H9 (cell line): ENCODE measurements around the gene KPNA1. TPM values are rescaled to one million over a fixed set of nuclear protein-coding genes. Genes with fewer than 3 reads are reported as not detected.
A peak's percentile ranks its signal among the peaks of the same experiment; 100 is the strongest.

Source experiments
- DNase-seq: peaks from one replicate; pipeline ENCODE4 v3.0.0-alpha.2; 2017
- H2AFZ ChIP-seq: one replicate; pipeline ENCODE4 v1.6.1; 2013; ENCODE audit warnings: mild to moderate bottlenecking, low read length, control low read depth, moderate library complexity
- H2AK5ac ChIP-seq: 2 replicates; pipeline ENCODE4 v1.6.1; 2013; ENCODE audit warnings: low read length, control low read depth, mixed read lengths; ENCODE audit not compliant: insufficient read length
- H2BK120ac ChIP-seq: one replicate; pipeline ENCODE4 v1.6.1; 2013; ENCODE audit warnings: low read depth, mild to moderate bottlenecking, low read length, control low read depth, inconsistent platforms; ENCODE audit not compliant: poor library complexity, severe bottlenecking
- H2BK12ac ChIP-seq: 2 replicates; pipeline ENCODE4 v1.6.1; 2013; ENCODE audit warnings: low read length, control low read depth, mixed read lengths, low read depth; ENCODE audit not compliant: insufficient read length
- H2BK15ac ChIP-seq: 2 replicates; pipeline ENCODE4 v1.6.1; 2013; ENCODE audit warnings: low read depth, low read length, control low read depth
- H2BK20ac ChIP-seq: one replicate; pipeline ENCODE4 v1.6.1; 2013; ENCODE audit warnings: low read depth, mild to moderate bottlenecking, low read length, control low read depth, inconsistent platforms; ENCODE audit not compliant: poor library complexity, severe bottlenecking
- H2BK5ac ChIP-seq: 2 replicates; pipeline ENCODE4 v1.6.1; 2013; ENCODE audit warnings: low read length, control low read depth, mixed read lengths; ENCODE audit not compliant: insufficient read length
- H3K14ac ChIP-seq: 2 replicates; pipeline ENCODE4 v1.6.1; 2013; ENCODE audit warnings: low read length, control low read depth; ENCODE audit not compliant: insufficient read depth
- H3K18ac ChIP-seq: 2 replicates; pipeline ENCODE4 v1.6.1; 2013; ENCODE audit warnings: low read depth, mild to moderate bottlenecking, mixed read lengths, low read length, control low read depth; ENCODE audit not compliant: insufficient read length
- H3K23ac ChIP-seq: 2 replicates; pipeline ENCODE4 v1.6.1; 2013; ENCODE audit warnings: low read length, control low read depth, mixed read lengths, low read depth; ENCODE audit not compliant: insufficient read length
- H3K23me2 ChIP-seq: 2 replicates; pipeline ENCODE4 v1.6.1; 2013; ENCODE audit warnings: low read depth, mild to moderate bottlenecking, mixed read lengths, low read length, control low read depth; ENCODE audit not compliant: insufficient read length, poor library complexity, severe bottlenecking
- H3K27ac ChIP-seq: 2 replicates; pipeline ENCODE4 v1.5.1; 2013; ENCODE audit warnings: low read length, control low read depth, mixed read lengths, low read depth; ENCODE audit not compliant: insufficient read length
- H3K27me3 ChIP-seq: 2 replicates; pipeline ENCODE4 v1.6.1; 2013; ENCODE audit warnings: low read length, control low read depth, inconsistent platforms; ENCODE audit not compliant: insufficient read depth
- H3K4ac ChIP-seq: 2 replicates; pipeline ENCODE4 v1.6.1; 2013; ENCODE audit warnings: low read depth, mild to moderate bottlenecking, control low read depth, inconsistent platforms, low read length, moderate library complexity
- H3K4me1 ChIP-seq: 2 replicates; pipeline ENCODE4 v1.6.1; 2013; ENCODE audit warnings: low read length, control low read depth, inconsistent platforms; ENCODE audit not compliant: insufficient read depth
- H3K4me2 ChIP-seq: 2 replicates; pipeline ENCODE4 v1.6.1; 2013; ENCODE audit warnings: low read length, control low read depth, mixed read lengths; ENCODE audit not compliant: insufficient read length, insufficient read depth
- H3K56ac ChIP-seq: 2 replicates; pipeline ENCODE4 v1.6.1; 2013; ENCODE audit warnings: low read depth, mild to moderate bottlenecking, mixed read lengths, low read length, control low read depth; ENCODE audit not compliant: insufficient read length
- H3K79me1 ChIP-seq: 2 replicates; pipeline ENCODE4 v1.6.1; 2013; ENCODE audit warnings: low read depth, mild to moderate bottlenecking, moderate library complexity, low read length, control low read depth, inconsistent platforms; ENCODE audit not compliant: insufficient read depth, poor library complexity, severe bottlenecking
- H3K79me2 ChIP-seq: 2 replicates; pipeline ENCODE4 v1.6.1; 2013; ENCODE audit warnings: low read length, control low read depth, inconsistent platforms; ENCODE audit not compliant: insufficient read depth
- H3K9ac ChIP-seq: 2 replicates; pipeline ENCODE4 v1.6.1; 2013; ENCODE audit warnings: low read length, control low read depth, mixed read lengths; ENCODE audit not compliant: insufficient read length; ENCODE audit errors: extremely low read depth
- H3K9me3 ChIP-seq: one replicate; pipeline ENCODE4 v1.6.1; 2013; ENCODE audit warnings: low read depth, low read length, inconsistent platforms; ENCODE audit not compliant: control insufficient read depth
- H3T11ph ChIP-seq: one replicate; pipeline ENCODE4 v1.6.1; 2013; ENCODE audit warnings: mild to moderate bottlenecking, low read length, control low read depth, inconsistent platforms
- H4K20me1 ChIP-seq: one replicate; pipeline ENCODE4 v1.6.1; 2013; ENCODE audit not compliant: control insufficient read depth, insufficient read length, insufficient read depth
- H4K5ac ChIP-seq: 2 replicates; pipeline ENCODE4 v1.6.1; 2013; ENCODE audit warnings: low read depth, mild to moderate bottlenecking, mixed read lengths, low read length, control low read depth; ENCODE audit not compliant: insufficient read length
- H4K8ac ChIP-seq: replicated peaks from 2 replicates; pipeline ENCODE4 v1.6.1; 2013; ENCODE audit warnings: low read length, control low read depth, mixed read lengths, low read depth; ENCODE audit not compliant: insufficient read length
- H4K91ac ChIP-seq: 2 replicates; pipeline ENCODE4 v1.6.1; 2013; ENCODE audit warnings: low read depth, mild to moderate bottlenecking, moderate library complexity, mixed read lengths, low read length, control low read depth; ENCODE audit not compliant: insufficient read length
- H3K27ac Mint-ChIP-seq, 3 experiments: 2 replicates in 2 of 3; 3 replicates in 1 of 3; pipeline ENCODE4 v1.8.0; 2020 to 2021; ENCODE audit warnings: mixed read lengths in 3 of 3, mild to moderate bottlenecking in 1 of 3, moderate library complexity in 1 of 3
- H3K27me3 Mint-ChIP-seq: 2 replicates; pipeline ENCODE4 v1.8.0; 2021; ENCODE audit warnings: low read depth, mild to moderate bottlenecking, moderate library complexity, mixed read lengths
- H3K36me3 Mint-ChIP-seq, 3 experiments: 2 replicates in 2 of 3; 3 replicates in 1 of 3; pipeline ENCODE4 v1.8.0; 2020 to 2021; ENCODE audit warnings: low read depth in 3 of 3, mixed read lengths in 3 of 3; ENCODE audit not compliant: insufficient read depth in 1 of 3
- H3K4me1 Mint-ChIP-seq, 2 experiments: 2 replicates each; pipeline ENCODE4 v1.8.0; 2020; ENCODE audit warnings: mixed read lengths in 2 of 2
- H3K4me3 Mint-ChIP-seq, 2 experiments: 2 replicates in 1 of 2; 3 replicates in 1 of 2; pipeline ENCODE4 v1.8.0; 2020 to 2021; ENCODE audit warnings: mild to moderate bottlenecking in 2 of 2, mixed read lengths in 2 of 2, moderate library complexity in 1 of 2
- H3K9me3 Mint-ChIP-seq, 2 experiments: 2 replicates in 1 of 2; 3 replicates in 1 of 2; pipeline ENCODE4 v1.8.0; 2020; ENCODE audit warnings: mild to moderate bottlenecking in 2 of 2, mixed read lengths in 2 of 2, moderate library complexity in 1 of 2
- WGBS: extraction: QIAGEN DNeasy Blood & Tissue Kit; methylation state at CpG from one replicate; pipeline ENCODE4 v1.1.7; 2013; ENCODE audit warnings: missing lambda C conversion rate, low lambda C conversion rate, mixed read lengths; ENCODE audit not compliant: insufficient read length; ENCODE audit errors: extremely low coverage; 5-methylcytosine and 5-hydroxymethylcytosine counted together
- total RNA-seq: library from RNA; stranded (reverse); gene quantifications from 2 replicates; pipeline ENCODE4 v1.2.1, GENCODE V29; 2021
- TF ChIP-seq, protein P1 (sequence below): fragments of 200-600 bp; sonication (generic); conservative IDR thresholded peaks from 3 replicates; pipeline ENCODE4 v1.8.0; 2021; ENCODE audit warnings: antibody characterized with exemption, mild to moderate bottlenecking

The KPNA1 gene
- total RNA-seq, 1 experiment from 2014 or later = 71.7 TPM

DNA sequence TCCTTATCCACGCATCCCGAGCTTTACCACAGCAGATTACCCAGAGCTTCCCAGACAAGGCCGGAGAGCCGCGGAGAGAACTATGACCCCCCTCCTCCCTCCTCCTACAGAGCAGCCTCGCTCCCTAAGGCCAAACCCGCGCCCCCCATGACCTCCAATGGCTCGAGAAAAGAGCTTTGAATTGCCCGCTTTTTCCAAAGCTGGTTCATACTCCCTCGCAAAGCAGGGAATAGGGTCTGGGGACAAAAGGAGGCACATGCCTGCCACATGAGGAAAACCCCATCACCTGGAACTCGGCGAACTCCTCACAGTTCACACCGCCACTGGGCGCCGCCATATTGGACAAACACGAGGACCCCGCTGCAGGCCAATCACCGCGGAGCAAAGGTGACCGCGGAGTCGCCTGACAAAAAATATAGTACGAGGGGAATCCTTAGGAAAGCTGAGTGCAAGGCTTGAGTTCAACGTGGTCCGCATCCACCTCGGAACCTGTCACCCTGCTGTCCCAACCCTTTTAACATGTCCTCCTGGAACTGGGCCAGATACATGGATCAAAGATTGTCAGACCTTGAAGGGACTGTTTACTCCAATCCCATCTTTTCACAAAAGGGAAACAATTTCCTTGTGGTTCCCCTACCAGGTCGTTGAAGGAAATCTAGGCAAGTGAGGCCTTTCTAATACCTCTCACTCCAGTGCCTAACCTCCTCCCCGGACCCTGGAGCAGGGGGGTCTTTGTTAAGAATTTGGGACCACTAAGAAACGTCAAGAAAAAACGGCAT is 131.7 kb downstream of the KPNA1 start, which contains the start of gene MIX23:
MIX23 (minus strand) TSS at position 344 of the 779 bp plus-strand sequence; CDS start at position 337, 7 bp downstream.
- DNase-seq = peak; percentile 89
- H4K8ac ChIP-seq = peak within 1 kb of the TSS; percentile 41
- no peaks in the 10 kb centered on the region for H3K4me1 ChIP-seq
- H3K36me3 Mint-ChIP-seq = peaks cover 2 to 13% (median 13%) of the 10 kb centered on the region in 3 experiments; a peak in 4 of 7 replicates
- H4K20me1 ChIP-seq = no peaks in the 10 kb centered on the region
- peak within 1 kb of the TSS; percentile 92; the same call in 1 of the 2 replicates for H3K14ac ChIP-seq
- H2BK20ac ChIP-seq = no peak within 1 kb of the TSS
- H3K4me2 ChIP-seq = peak within 1 kb of the TSS; percentile 62
- H2BK5ac ChIP-seq = no peak within 1 kb of the TSS
- H4K5ac ChIP-seq = peak within 1 kb of the TSS; percentile 77
- H3K9me3 Mint-ChIP-seq = no peaks in the 10 kb centered on the region
- H3K27ac ChIP-seq = peak within 1 kb of the TSS; percentile 14
- no peak within 1 kb of the TSS for H2BK12ac ChIP-seq
- H3K4me1 Mint-ChIP-seq = peaks cover 24 to 29% of the 10 kb centered on the region in 2 experiments
- peaks cover 15% of the 10 kb centered on the region for H3K23me2 ChIP-seq
- no peak within 1 kb of the TSS for H2AK5ac ChIP-seq
- no peak within 1 kb of the TSS; the same call in 1 of the 2 replicates for H3K4ac ChIP-seq
- no peak within 1 kb of the TSS for H2BK15ac ChIP-seq
- peak within 1 kb of the TSS; percentile 96 to 99 (median 97) for H3K27ac Mint-ChIP-seq
- no CpG with 5 or more reads among the region's 31 CpGs for WGBS
- no peaks in the 10 kb centered on the region for H3K9me3 ChIP-seq
- H3K27me3 Mint-ChIP-seq = no peaks in the 10 kb centered on the region
- H3K56ac ChIP-seq = no peak within 1 kb of the TSS
- H3K4me3 Mint-ChIP-seq = peak within 1 kb of the TSS; percentile 88 to 97
- H4K91ac ChIP-seq = no peak within 1 kb of the TSS
- H3K18ac ChIP-seq = peak within 1 kb of the TSS; percentile 95
- no peak within 1 kb of the TSS for H2BK120ac ChIP-seq
- H3K79me2 ChIP-seq = peaks cover 10% of the 10 kb centered on the region; the same call in 1 of the 2 replicates
- H3T11ph ChIP-seq = no peak within 1 kb of the TSS
- H3K9ac ChIP-seq = peak within 1 kb of the TSS; percentile 97
- H2AFZ ChIP-seq = peak within 1 kb of the TSS; percentile 96
- no peaks in the 10 kb centered on the region for H3K27me3 ChIP-seq
- no peaks in the 10 kb centered on the region for H3K79me1 ChIP-seq
- H3K23ac ChIP-seq = no peak within 1 kb of the TSS
- TF ChIP-seq, protein P1, sequence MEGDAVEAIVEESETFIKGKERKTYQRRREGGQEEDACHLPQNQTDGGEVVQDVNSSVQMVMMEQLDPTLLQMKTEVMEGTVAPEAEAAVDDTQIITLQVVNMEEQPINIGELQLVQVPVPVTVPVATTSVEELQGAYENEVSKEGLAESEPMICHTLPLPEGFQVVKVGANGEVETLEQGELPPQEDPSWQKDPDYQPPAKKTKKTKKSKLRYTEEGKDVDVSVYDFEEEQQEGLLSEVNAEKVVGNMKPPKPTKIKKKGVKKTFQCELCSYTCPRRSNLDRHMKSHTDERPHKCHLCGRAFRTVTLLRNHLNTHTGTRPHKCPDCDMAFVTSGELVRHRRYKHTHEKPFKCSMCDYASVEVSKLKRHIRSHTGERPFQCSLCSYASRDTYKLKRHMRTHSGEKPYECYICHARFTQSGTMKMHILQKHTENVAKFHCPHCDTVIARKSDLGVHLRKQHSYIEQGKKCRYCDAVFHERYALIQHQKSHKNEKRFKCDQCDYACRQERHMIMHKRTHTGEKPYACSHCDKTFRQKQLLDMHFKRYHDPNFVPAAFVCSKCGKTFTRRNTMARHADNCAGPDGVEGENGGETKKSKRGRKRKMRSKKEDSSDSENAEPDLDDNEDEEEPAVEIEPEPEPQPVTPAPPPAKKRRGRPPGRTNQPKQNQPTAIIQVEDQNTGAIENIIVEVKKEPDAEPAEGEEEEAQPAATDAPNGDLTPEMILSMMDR = no peak
